Natural killer cell (primary cell): ENCODE results near the gene ZNF236. TPM values are rescaled to one million over a fixed set of nuclear protein-coding genes. Genes with fewer than 3 reads are reported as not detected.

Experiments
- ATAC-seq, 3 donors: fragments of 150-1000 bp in 2 of 3; fragments of 200-7000 bp in 1 of 3; cut with Tn5 transposase; 1 replicate in 1 of 3; 2 replicates in 2 of 3; pipeline ENCODE4 v1.10.0; 2021; ENCODE audit warnings: mild to moderate bottlenecking in 2 of 3, moderate library complexity in 2 of 3
- DNase-seq, 2 donors: peaks; one replicate each; pipeline versions ENCODE4 v3.0.0 to v3.0.0-alpha.2; 2013 to 2021; ENCODE audit warnings: mixed read lengths in 1 of 2
- H3K27ac ChIP-seq: one replicate; pipeline ENCODE4 v1.5.1; 2013; ENCODE audit warnings: mild to moderate bottlenecking, low read length
- H3K27me3 ChIP-seq: one replicate; pipeline ENCODE4 v1.6.1; 2013; ENCODE audit warnings: low read length; ENCODE audit not compliant: control insufficient read depth, insufficient read depth
- H3K36me3 ChIP-seq: one replicate; pipeline ENCODE4 v1.6.1; 2013; ENCODE audit warnings: low read length; ENCODE audit not compliant: control insufficient read depth, insufficient read depth
- H3K4me1 ChIP-seq: one replicate; pipeline ENCODE4 v1.6.1; 2013; ENCODE audit warnings: low read length; ENCODE audit not compliant: control insufficient read depth, insufficient read depth
- H3K4me3 ChIP-seq: one replicate; pipeline ENCODE4 v1.5.1; 2013; ENCODE audit warnings: low read length
- H3K9me3 ChIP-seq: one replicate; pipeline ENCODE4 v1.6.1; 2013; ENCODE audit warnings: low read length; ENCODE audit not compliant: control insufficient read depth, insufficient read depth
- H3K27ac Mint-ChIP-seq, 2 donors: one replicate each; pipeline ENCODE4 v1.8.0; 2022; ENCODE audit warnings: mild to moderate bottlenecking in 2 of 2, mixed read lengths in 2 of 2, moderate library complexity in 1 of 2
- H3K27me3 Mint-ChIP-seq, 2 donors: one replicate each; pipeline ENCODE4 v1.8.0; 2022; ENCODE audit warnings: low read depth in 2 of 2, mixed read lengths in 2 of 2
- H3K36me3 Mint-ChIP-seq: one replicate; pipeline ENCODE4 v1.8.0; 2022; ENCODE audit warnings: mixed read lengths
- H3K4me1 Mint-ChIP-seq, 2 donors: one replicate each; pipeline ENCODE4 v1.8.0; 2022; ENCODE audit warnings: mixed read lengths in 2 of 2
- H3K4me3 Mint-ChIP-seq: one replicate; pipeline ENCODE4 v1.8.0; 2022; ENCODE audit warnings: mild to moderate bottlenecking, moderate library complexity, mixed read lengths
- H3K9me3 Mint-ChIP-seq, 2 donors: one replicate each; pipeline ENCODE4 v1.8.0; 2022; ENCODE audit warnings: mixed read lengths in 2 of 2
- WGBS: methylation state at CpG from one replicate; pipeline ENCODE4 v1.1.7; 2013; ENCODE audit warnings: missing lambda C conversion rate; ENCODE audit not compliant: insufficient coverage; 5-methylcytosine and 5-hydroxymethylcytosine counted together
- intact Hi-C: fragments of 100-400 bp; cut with micrococcal nuclease; formaldehyde crosslinking; loops from one replicate; pipeline ENCODE4 v1.14.2; 2022
- total RNA-seq, 4 donors: library from RNA; stranded (reverse); fragments of 120-200 nt in 1 of 4; gene quantifications; one replicate each; pipeline versions ENCODE4 v1.2.3 to v1.2.4, GENCODE V29; 2013 to 2022
- TF ChIP-seq, protein P1 (sequence below): fragments of 200-600 bp; IDR thresholded peaks from one replicate; pipeline ENCODE4 v1.8.0; 2022; ENCODE audit warnings: antibody characterized with exemption

ZNF236 gene
- total RNA-seq, 3 donors from 2014 or later (not counting 1 experiment from before 2014, with no cell fraction given): 35.1 to 42.2 (median 39.7) TPM

DNA sequence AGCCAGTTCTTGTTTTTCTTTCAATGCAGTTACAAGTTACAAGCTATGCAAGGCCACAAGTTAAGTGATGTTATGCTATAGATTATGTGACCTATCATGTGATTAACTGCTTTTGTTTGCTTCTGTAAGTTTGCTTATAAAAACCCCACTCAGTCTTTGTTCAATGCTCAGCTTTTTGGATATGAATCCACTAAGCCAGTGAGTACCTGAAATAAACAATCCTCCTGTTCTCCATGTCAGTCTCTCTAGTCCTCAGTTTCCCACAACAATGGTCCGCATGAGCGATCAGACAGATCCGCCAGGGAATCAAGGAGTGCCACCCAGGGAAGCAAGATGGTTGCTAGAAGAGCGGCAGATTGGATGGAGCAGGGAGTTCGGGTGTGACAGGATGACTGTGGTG is 30.7 kb upstream of the ZNF236 start:
- peaks cover 3 to 8% of the 10 kb centered on the region in 2 donors for H3K9me3 Mint-ChIP-seq
- no peak overlapping the region for H3K27ac Mint-ChIP-seq
- no peaks in the 10 kb centered on the region for H3K36me3 Mint-ChIP-seq
- WGBS: 79% methylated on average over 5 of the region's 5 CpGs
- Histone ChIP-seq H3K4me3 (no peak overlapping the region), H3K27ac (no peak overlapping the region), H3K27me3 (no peaks in the 10 kb centered on the region), H3K4me1 (peaks cover 11% of the 10 kb centered on the region), H3K36me3 (no peaks in the 10 kb centered on the region), H3K9me3 (peaks cover 7% of the 10 kb centered on the region)
- no peak for ATAC-seq
- H3K4me1 Mint-ChIP-seq: peaks cover 15 to 19% of the 10 kb centered on the region in 2 donors
- H3K4me3 Mint-ChIP-seq: no peak overlapping the region
- peaks cover 13 to 22% of the 10 kb centered on the region in 2 donors for H3K27me3 Mint-ChIP-seq
- TF ChIP-seq, protein P1, sequence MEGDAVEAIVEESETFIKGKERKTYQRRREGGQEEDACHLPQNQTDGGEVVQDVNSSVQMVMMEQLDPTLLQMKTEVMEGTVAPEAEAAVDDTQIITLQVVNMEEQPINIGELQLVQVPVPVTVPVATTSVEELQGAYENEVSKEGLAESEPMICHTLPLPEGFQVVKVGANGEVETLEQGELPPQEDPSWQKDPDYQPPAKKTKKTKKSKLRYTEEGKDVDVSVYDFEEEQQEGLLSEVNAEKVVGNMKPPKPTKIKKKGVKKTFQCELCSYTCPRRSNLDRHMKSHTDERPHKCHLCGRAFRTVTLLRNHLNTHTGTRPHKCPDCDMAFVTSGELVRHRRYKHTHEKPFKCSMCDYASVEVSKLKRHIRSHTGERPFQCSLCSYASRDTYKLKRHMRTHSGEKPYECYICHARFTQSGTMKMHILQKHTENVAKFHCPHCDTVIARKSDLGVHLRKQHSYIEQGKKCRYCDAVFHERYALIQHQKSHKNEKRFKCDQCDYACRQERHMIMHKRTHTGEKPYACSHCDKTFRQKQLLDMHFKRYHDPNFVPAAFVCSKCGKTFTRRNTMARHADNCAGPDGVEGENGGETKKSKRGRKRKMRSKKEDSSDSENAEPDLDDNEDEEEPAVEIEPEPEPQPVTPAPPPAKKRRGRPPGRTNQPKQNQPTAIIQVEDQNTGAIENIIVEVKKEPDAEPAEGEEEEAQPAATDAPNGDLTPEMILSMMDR: no peak
- intact Hi-C loops: no loop called here
- no peak for DNase-seq

- Mint-ChIP-seq H3K36me3 (no peaks in the 10 kb centered on the region), H3K27ac (no peak overlapping the region), H3K27me3 (peaks cover 8 to 12% of the 10 kb centered on the region in 2 donors), H3K9me3 (peaks cover 3 to 8% of the 10 kb centered on the region in 2 donors), H3K4me3 (no peak overlapping the region), H3K4me1 (peaks cover 5 to 11% of the 10 kb centered on the region in 2 donors)
- Histone ChIP-seq H3K27me3 (no peaks in the 10 kb centered on the region), H3K27ac (no peak overlapping the region), H3K4me1 (no peaks in the 10 kb centered on the region), H3K4me3 (no peak overlapping the region), H3K9me3 (peaks cover 7% of the 10 kb centered on the region), H3K36me3 (no peaks in the 10 kb centered on the region)
- TF ChIP-seq, protein P1: no peak
- intact Hi-C loops: no loop called here
- DNase-seq (no peak), ATAC-seq (no peak)
- WGBS: 92% methylated on average over 3 of the region's 4 CpGs
Observed at GRCh38 chr18:76794326-76794725, 28.0 kb upstream of the ZNF236 start.

DNA sequence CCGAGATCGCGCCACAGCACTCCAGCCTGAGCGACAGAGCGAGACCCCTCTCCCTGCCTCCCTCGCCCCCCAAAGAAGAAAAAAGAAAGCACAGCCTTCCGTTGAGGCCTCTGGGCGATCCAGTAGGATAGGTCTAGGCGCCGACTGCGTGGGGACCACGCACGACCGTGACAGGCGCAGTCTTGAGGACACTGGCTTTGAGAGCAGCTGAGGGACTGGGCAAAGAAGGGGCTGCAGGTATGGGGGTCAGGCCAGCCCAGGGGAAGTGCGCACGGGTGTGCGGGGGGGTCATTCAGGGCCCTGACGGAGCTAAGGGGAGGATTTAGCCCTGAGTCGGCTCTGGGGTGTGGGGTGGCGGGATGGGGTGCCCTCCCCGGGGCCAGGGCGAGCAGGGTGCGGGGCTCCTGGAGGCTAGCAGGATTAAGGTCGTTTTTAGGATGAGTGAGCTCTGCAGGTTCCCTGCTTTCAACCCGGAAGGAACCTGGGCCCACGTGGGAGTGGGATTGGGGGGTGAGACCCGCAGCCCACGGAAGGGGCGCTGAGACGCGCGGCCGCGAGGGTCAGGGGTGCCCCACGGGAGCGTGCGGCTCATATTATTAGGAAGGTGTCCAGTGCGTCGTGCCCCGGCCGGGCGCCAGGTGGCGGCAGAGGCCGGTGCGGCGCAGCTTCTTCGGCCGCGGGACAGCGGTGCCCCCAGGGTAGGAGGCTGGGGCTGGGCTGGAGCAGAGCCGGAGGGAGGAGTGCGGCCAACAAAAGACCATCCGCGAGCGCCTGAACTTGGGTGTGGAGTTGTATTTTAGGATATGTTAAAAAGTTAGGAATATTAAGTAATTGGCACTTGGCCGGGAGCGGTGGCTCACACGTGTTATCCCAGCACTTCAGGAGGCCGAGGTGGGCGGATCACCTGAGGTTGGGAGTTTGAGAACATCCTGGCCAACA is 20.5 kb upstream of the ZNF236 start:
- Histone ChIP-seq H3K9me3 (no peaks in the 10 kb centered on the region), H3K36me3 (no peaks in the 10 kb centered on the region), H3K27ac (no peak overlapping the region), H3K4me3 (no peak overlapping the region), H3K27me3 (peaks cover 5% of the 10 kb centered on the region), H3K4me1 (peaks cover 17% of the 10 kb centered on the region)
- WGBS: 27% methylated on average over 61 of the region's 61 CpGs
- peak; percentile 90 to 97 (median 96) for ATAC-seq
- peaks cover 6 to 17% of the 10 kb centered on the region in 2 donors for H3K4me1 Mint-ChIP-seq
- no peak overlapping the region for H3K27ac Mint-ChIP-seq
- TF ChIP-seq, protein P1: peak; percentile 97
- H3K27me3 Mint-ChIP-seq: peaks cover 0 to 4% of the 10 kb centered on the region in 2 donors
- H3K36me3 Mint-ChIP-seq: no peaks in the 10 kb centered on the region
- H3K9me3 Mint-ChIP-seq: no peaks in the 10 kb centered on the region
- intact Hi-C loops: loop anchor here (2.0 kb wide), 2 partner anchors 849 to 901 kb away; no protein-coding TSS in a partner anchor
- DNase-seq: peak; percentile 55 to 70
- H3K4me3 Mint-ChIP-seq: peak overlapping the region; percentile 55
